Nephron (organoid): ENCODE results near the gene KHDC1L.

Source experiments
- H3K27ac Mint-ChIP-seq, 3 experiments: 2 replicates each; pipeline ENCODE4 v1.8.0; 2020; ENCODE audit warnings: mixed read lengths in 3 of 3, mild to moderate bottlenecking in 2 of 3, moderate library complexity in 1 of 3
- H3K27me3 Mint-ChIP-seq: 2 replicates; pipeline ENCODE4 v1.8.0; 2021; ENCODE audit warnings: low read depth, mild to moderate bottlenecking, moderate library complexity, mixed read lengths
- H3K36me3 Mint-ChIP-seq: 2 replicates; pipeline ENCODE4 v1.8.0; 2020; ENCODE audit warnings: low read depth, mixed read lengths
- H3K4me1 Mint-ChIP-seq: 2 replicates; pipeline ENCODE4 v1.8.0; 2020; ENCODE audit warnings: mixed read lengths
- H3K4me3 Mint-ChIP-seq, 3 experiments: 2 replicates each; pipeline ENCODE4 v1.8.0; 2020; ENCODE audit warnings: mild to moderate bottlenecking in 3 of 3, mixed read lengths in 3 of 3, moderate library complexity in 2 of 3
- H3K9me3 Mint-ChIP-seq: 2 replicates; pipeline ENCODE4 v1.8.0; 2020; ENCODE audit warnings: mixed read lengths
- CTCF ChIP-seq, 3 experiments: fragments of 200-600 bp; sonication (generic); IDR thresholded peaks; one replicate each; pipeline ENCODE4 v1.5.0; 2021; ENCODE audit warnings: antibody characterized with exemption in 3 of 3; ENCODE audit not compliant: unreplicated experiment in 3 of 3

Gene KHDC1L

DNA sequence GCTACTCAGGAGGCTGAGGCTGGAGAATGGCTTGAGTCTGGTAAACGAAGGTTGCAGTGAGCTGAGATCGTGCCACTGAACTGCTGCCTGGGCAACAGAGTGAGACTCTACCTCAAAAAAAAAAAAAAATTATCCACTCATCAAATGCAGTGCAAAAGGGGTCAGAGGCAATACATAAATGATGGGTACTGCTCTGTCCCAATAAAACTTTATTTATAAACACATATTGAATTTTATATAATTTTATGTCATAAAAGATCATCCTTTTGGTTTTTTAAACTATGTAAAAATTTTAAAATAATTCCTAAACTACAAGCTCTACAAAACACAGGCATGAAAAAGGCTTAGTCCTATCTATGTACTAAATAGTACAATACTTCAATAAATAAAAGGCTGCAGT, 27.4 kb upstream of the KHDC1L start:
- no peaks in the 10 kb centered on the region for H3K27me3 Mint-ChIP-seq
- peaks cover 9% of the 10 kb centered on the region for H3K4me1 Mint-ChIP-seq
- no peak overlapping the region for H3K27ac Mint-ChIP-seq
- no peaks in the 10 kb centered on the region for H3K36me3 Mint-ChIP-seq
- no peak for TF ChIP-seq CTCF (IDR thresholded peaks at IDR 0.05; ENCODE audit: unreplicated experiment in 3 of 3)
- H3K4me3 Mint-ChIP-seq: no peak overlapping the region
- H3K9me3 Mint-ChIP-seq: no peaks in the 10 kb centered on the region

- no peak overlapping the region for H3K4me3 Mint-ChIP-seq
- H3K27ac Mint-ChIP-seq: peak overlapping the region in 1 of 3 experiments; percentile 53
- H3K9me3 Mint-ChIP-seq: no peaks in the 10 kb centered on the region
- TF ChIP-seq CTCF (IDR thresholded peaks at IDR 0.05; ENCODE audit: unreplicated experiment in 3 of 3): no peak
- H3K27me3 Mint-ChIP-seq: no peaks in the 10 kb centered on the region
- no peaks in the 10 kb centered on the region for H3K36me3 Mint-ChIP-seq
- peaks cover 9% of the 10 kb centered on the region for H3K4me1 Mint-ChIP-seq
Measured at GRCh38 chr6:73250016-73250415, 24.7 kb upstream of the KHDC1L start.

- no peak overlapping the region for H3K4me3 Mint-ChIP-seq
- no peaks in the 10 kb centered on the region for H3K27me3 Mint-ChIP-seq
- H3K4me1 Mint-ChIP-seq: peaks cover 9% of the 10 kb centered on the region
- H3K36me3 Mint-ChIP-seq: no peaks in the 10 kb centered on the region
- no peaks in the 10 kb centered on the region for H3K9me3 Mint-ChIP-seq
- peak overlapping the region; percentile 38 to 72 (median 46) for H3K27ac Mint-ChIP-seq
- TF ChIP-seq CTCF (IDR thresholded peaks at IDR 0.05; ENCODE audit: unreplicated experiment in 3 of 3): no peak
Measured at GRCh38 chr6:73248192-73248903, 23.1 kb upstream of the KHDC1L start.

- Mint-ChIP-seq H3K4me1 (no peaks in the 10 kb centered on the region), H3K9me3 (no peaks in the 10 kb centered on the region), H3K27me3 (no peaks in the 10 kb centered on the region), H3K4me3 (no peak overlapping the region), H3K36me3 (no peaks in the 10 kb centered on the region), H3K27ac (no peak overlapping the region)
- TF ChIP-seq CTCF (IDR thresholded peaks at IDR 0.05; ENCODE audit: unreplicated experiment in 3 of 3): no peak
Measured at GRCh38 chr6:73242001-73242400, 16.7 kb upstream of the KHDC1L start.

GRCh38 chr6:73240730-73241129, 15.4 kb upstream of the KHDC1L start:
- H3K27ac Mint-ChIP-seq: no peak overlapping the region
- H3K9me3 Mint-ChIP-seq: no peaks in the 10 kb centered on the region
- TF ChIP-seq CTCF (IDR thresholded peaks at IDR 0.05; ENCODE audit: unreplicated experiment in 3 of 3): no peak
- H3K4me3 Mint-ChIP-seq: no peak overlapping the region
- no peaks in the 10 kb centered on the region for H3K36me3 Mint-ChIP-seq
- H3K4me1 Mint-ChIP-seq: no peaks in the 10 kb centered on the region
- no peaks in the 10 kb centered on the region for H3K27me3 Mint-ChIP-seq

GRCh38 chr6:73236144-73236750, 11.0 kb upstream of the KHDC1L start:
- no peak overlapping the region for H3K4me3 Mint-ChIP-seq
- no peaks in the 10 kb centered on the region for H3K27me3 Mint-ChIP-seq
- H3K27ac Mint-ChIP-seq: no peak overlapping the region
- no peaks in the 10 kb centered on the region for H3K9me3 Mint-ChIP-seq
- H3K36me3 Mint-ChIP-seq: no peaks in the 10 kb centered on the region
- no peak for TF ChIP-seq CTCF (IDR thresholded peaks at IDR 0.05; ENCODE audit: unreplicated experiment in 3 of 3)
- H3K4me1 Mint-ChIP-seq: no peaks in the 10 kb centered on the region
